ENCODE data around the gene RNU1-1.
A peak's percentile ranks its signal among the peaks of the same experiment; 100 is the strongest.
"Not testable (repeated sequence)": the region's sequence is repeated elsewhere in the genome, so short reads cannot be mapped to it uniquely, and the experiment has no call there.

- not testable (repeated sequence) for TF ChIP-seq RBBP5 (IDR thresholded peaks at IDR 0.05; ENCODE audit: borderline replicate concordance, low read depth, low read length); CTCF (IDR thresholded peaks at IDR 0.05; ENCODE audit: control extremely low read depth in 1 of 3, insufficient read depth in 1 of 3, low read depth in 1 of 3, low read length in 3 of 3); POLR2AphosphoS5 (IDR thresholded peaks at IDR 0.05; ENCODE audit: low read depth, low read length); HDAC6 (IDR thresholded peaks at IDR 0.05; ENCODE audit: low read depth, low read length)
- peak; percentile 92 for TF ChIP-seq TBP (IDR thresholded peaks at IDR 0.05; ENCODE audit: low read depth, low read length)
Observed at GRCh38 chr1:16534829-16535456, 20.9 kb upstream of the RNU1-1 start.

Data from H1 (cell line).